B cell (primary cell): ENCODE data around the gene STARD4. TPM values are rescaled to one million over a fixed set of nuclear protein-coding genes. Genes with fewer than 3 reads are reported as not detected.

Experiments
- ATAC-seq: fragments of 200-7000 bp; cut with Tn5 transposase; one replicate; pipeline ENCODE4 v1.10.0; 2021; ENCODE audit warnings: low read depth, mild to moderate bottlenecking, moderate number of reproducible peaks, moderate library complexity
- CTCF ChIA-PET: fragments of 350-600 bp; sonication (Branson Sonifier 250); formaldehyde crosslinking; loops from one replicate; lab custom pipeline; 2021; ENCODE audit warnings: antibody characterized with exemption, inconsistent platforms; lab: Charles Lee
- POLR2A ChIA-PET: fragments of 350-600 bp; sonication (Branson Sonifier 250); formaldehyde crosslinking; loops from one replicate; lab custom pipeline; 2021; ENCODE audit warnings: antibody characterized with exemption; lab: Charles Lee
- DNase-seq: peaks from one replicate; pipeline ENCODE4 v3.0.0; 2013
- H2AFZ ChIP-seq: 2 replicates; pipeline ENCODE4 v1.6.1; 2012; ENCODE audit warnings: mild to moderate bottlenecking, low read depth, low read length; ENCODE audit not compliant: insufficient read depth, poor library complexity, severe bottlenecking
- H3K27ac ChIP-seq, 2 donors: 1 replicate in 1 of 2; 2 replicates in 1 of 2; pipeline ENCODE4 v1.5.1; 2012 to 2013; ENCODE audit warnings: low read length in 2 of 2, mild to moderate bottlenecking in 2 of 2, moderate library complexity in 1 of 2
- H3K27me3 ChIP-seq, 4 experiments: fragments of 200-600 bp in 1 of 4; sonication (generic) in 1 of 4; replicated peaks in 1 of 4; 1 replicate in 2 of 4; 2 replicates in 2 of 4; pipeline versions ENCODE4 v1.6.1 to v1.7.0; 2013 to 2016; ENCODE audit warnings: low read length in 3 of 4, mild to moderate bottlenecking in 2 of 4, mixed read lengths in 1 of 4, moderate library complexity in 1 of 4; ENCODE audit not compliant: insufficient read depth in 4 of 4, control insufficient read depth in 3 of 4; ENCODE audit errors: control extremely low read depth in 1 of 4
- H3K36me3 ChIP-seq, 2 experiments: replicated peaks in 1 of 2; 1 replicate in 1 of 2; 2 replicates in 1 of 2; pipeline versions ENCODE4 v1.6.1 to v1.7.1; 2013; ENCODE audit warnings: low read length in 1 of 2; ENCODE audit not compliant: insufficient read depth in 2 of 2, control insufficient read depth in 1 of 2; ENCODE audit errors: control extremely low read depth in 1 of 2, extremely low read depth in 1 of 2
- H3K4me1 ChIP-seq, 2 donors: fragments of 200-600 bp in 1 of 2; sonication (generic) in 1 of 2; 1 replicate in 1 of 2; 2 replicates in 1 of 2; pipeline versions ENCODE4 v1.5.1 to v1.6.1; 2013 to 2017; ENCODE audit warnings: low read length in 2 of 2; ENCODE audit not compliant: control insufficient read depth in 2 of 2, insufficient read depth in 2 of 2
- H3K4me2 ChIP-seq: replicated peaks from 2 replicates; pipeline ENCODE3; 2012; ENCODE audit warnings: mild to moderate bottlenecking, low read depth, low read length; ENCODE audit not compliant: poor library complexity, severe bottlenecking
- H3K4me3 ChIP-seq, 5 experiments: fragments of 200-600 bp in 1 of 5; sonication (generic) in 1 of 5; 1 replicate in 3 of 5; 2 replicates in 2 of 5; pipeline versions ENCODE4 v1.5.1 to v1.7.0; 2011 to 2016; ENCODE audit warnings: low read length in 4 of 5, mild to moderate bottlenecking in 4 of 5, low read depth in 2 of 5, control low read depth in 1 of 5, moderate library complexity in 1 of 5; ENCODE audit not compliant: insufficient read depth in 1 of 5; ENCODE audit errors: control extremely low read depth in 1 of 5, extremely low read depth in 1 of 5
- H3K79me2 ChIP-seq: fragments of 200-600 bp; sonication (generic); one replicate; pipeline ENCODE4 v1.6.0; 2016; ENCODE audit warnings: low read length; ENCODE audit not compliant: control insufficient read depth, insufficient read depth
- H3K9ac ChIP-seq: fragments of 200-600 bp; sonication (generic); 2 replicates; pipeline ENCODE4 v1.6.1; 2017; ENCODE audit warnings: mild to moderate bottlenecking, low read length, moderate library complexity
- H3K9me3 ChIP-seq, 3 donors: one replicate each; pipeline versions ENCODE4 v1.6.1 to v1.7.1; 2013; ENCODE audit warnings: low read length in 2 of 3; ENCODE audit not compliant: control insufficient read depth in 2 of 3, insufficient read depth in 1 of 3; ENCODE audit errors: control extremely low read depth in 1 of 3
- H4K20me1 ChIP-seq: 2 replicates; pipeline ENCODE4 v1.6.0; 2012; ENCODE audit warnings: mild to moderate bottlenecking, low read length; ENCODE audit not compliant: insufficient read depth, control insufficient read depth, poor library complexity, severe bottlenecking
- H3K27ac Mint-ChIP-seq: one replicate; pipeline ENCODE4 v1.8.0; 2021; ENCODE audit warnings: mixed read lengths
- H3K27me3 Mint-ChIP-seq: one replicate; pipeline ENCODE4 v1.8.0; 2021; ENCODE audit warnings: mixed read lengths
- H3K4me1 Mint-ChIP-seq: one replicate; pipeline ENCODE4 v1.8.0; 2021; ENCODE audit warnings: mixed read lengths
- H3K4me3 Mint-ChIP-seq: one replicate; pipeline ENCODE4 v1.8.0; 2021; ENCODE audit warnings: mixed read lengths
- H3K9me3 Mint-ChIP-seq: one replicate; pipeline ENCODE4 v1.8.0; 2022; ENCODE audit warnings: mixed read lengths; ENCODE audit not compliant: insufficient read depth
- EZH2 ChIP-seq: IDR thresholded peaks from 2 replicates; pipeline ENCODE4 v1.6.1; 2012; ENCODE audit warnings: borderline replicate concordance, low read depth, mild to moderate bottlenecking, moderate library complexity, low read length; ENCODE audit not compliant: insufficient read depth, poor library complexity, severe bottlenecking
- WGBS: methylation state at CpG from one replicate; pipeline ENCODE4 v1.1.5; 2013; ENCODE audit warnings: missing lambda C conversion rate; ENCODE audit not compliant: insufficient coverage; 5-methylcytosine and 5-hydroxymethylcytosine counted together
- intact Hi-C: fragments of 100-400 bp; cut with micrococcal nuclease; formaldehyde crosslinking; loops from one replicate; pipeline ENCODE4 v1.10.0; 2022
- polyA plus RNA-seq: library from polyadenylated mRNA; depleted of rRNA; stranded (reverse); fragments of >200 nt; gene quantifications from 2 replicates; pipeline ENCODE4 v1.2.3, GENCODE V29; 2012
- total RNA-seq, 2 donors: library from RNA; stranded (reverse); fragments of 120-200 nt in 1 of 2; gene quantifications; 1 replicate in 1 of 2; 2 replicates in 1 of 2; pipeline versions ENCODE4 v1.2.3 to v1.2.4, GENCODE V29; 2013 to 2022
- TF ChIP-seq, protein P1 (sequence below): fragments of 200-600 bp; IDR thresholded peaks from one replicate; pipeline ENCODE4 v1.8.0; 2022; ENCODE audit warnings: antibody characterized with exemption, mild to moderate bottlenecking

Gene STARD4
- total and polyA plus RNA-seq, 2 donors (not counting 1 experiment from before 2014, with no cell fraction given), result 7.6 to 31.1 TPM

DNA sequence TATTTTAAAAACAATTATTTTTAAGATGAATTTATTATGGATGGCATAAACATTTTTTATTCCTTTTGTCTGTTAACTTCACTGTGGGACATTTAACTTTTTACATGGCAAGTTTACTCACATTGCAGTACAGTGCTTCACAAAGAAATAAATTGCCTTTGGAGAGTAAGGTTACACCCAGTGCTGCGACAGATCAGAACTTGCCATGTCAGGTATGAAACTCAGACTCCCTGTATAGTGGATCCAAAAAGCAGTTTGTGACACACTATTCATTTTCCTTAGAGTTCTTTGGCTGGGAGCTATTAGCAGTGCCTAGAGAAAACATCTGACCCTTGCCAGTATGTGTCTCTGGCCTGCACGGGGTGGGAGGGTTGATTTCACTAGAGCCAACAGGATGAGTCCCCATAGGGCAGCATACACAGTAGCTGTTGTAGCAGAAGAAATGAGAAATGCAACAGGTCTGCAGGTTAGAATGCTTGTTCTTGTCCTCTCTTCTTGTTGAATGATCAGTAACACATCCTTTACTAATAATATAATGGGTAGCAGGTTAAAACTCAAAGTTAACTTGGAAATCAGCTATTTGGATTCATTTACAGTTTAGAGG is 42.9 kb downstream of the STARD4 start:
- Histone ChIP-seq H4K20me1 (no peaks in the 10 kb centered on the region), H3K79me2 (no peaks in the 10 kb centered on the region), H3K9me3 (no peaks in the 10 kb centered on the region), H3K27ac (no peak overlapping the region), H3K4me3 (no peak overlapping the region), H3K36me3 (no peaks in the 10 kb centered on the region), H3K27me3 (no peaks in the 10 kb centered on the region), H2AFZ (no peak overlapping the region), H3K4me1 (no peaks in the 10 kb centered on the region), H3K4me2 (no peak overlapping the region), H3K9ac (no peak overlapping the region)
- intact Hi-C loops, result loop anchor here (5.0 kb wide), 1 partner anchor 238 kb away; no protein-coding TSS in a partner anchor
- POLR2A ChIA-PET, result no interaction called here
- WGBS, result 89% methylated on average over 1 of the region's 2 CpGs
- no peaks in the 10 kb centered on the region for H3K27me3 Mint-ChIP-seq
- CTCF ChIA-PET, result no interaction called here
- H3K4me3 Mint-ChIP-seq, result no peak overlapping the region
- peaks cover 2% of the 10 kb centered on the region for H3K4me1 Mint-ChIP-seq
- no peak for DNase-seq
- H3K9me3 Mint-ChIP-seq, result no peaks in the 10 kb centered on the region
- TF ChIP-seq, protein P1, sequence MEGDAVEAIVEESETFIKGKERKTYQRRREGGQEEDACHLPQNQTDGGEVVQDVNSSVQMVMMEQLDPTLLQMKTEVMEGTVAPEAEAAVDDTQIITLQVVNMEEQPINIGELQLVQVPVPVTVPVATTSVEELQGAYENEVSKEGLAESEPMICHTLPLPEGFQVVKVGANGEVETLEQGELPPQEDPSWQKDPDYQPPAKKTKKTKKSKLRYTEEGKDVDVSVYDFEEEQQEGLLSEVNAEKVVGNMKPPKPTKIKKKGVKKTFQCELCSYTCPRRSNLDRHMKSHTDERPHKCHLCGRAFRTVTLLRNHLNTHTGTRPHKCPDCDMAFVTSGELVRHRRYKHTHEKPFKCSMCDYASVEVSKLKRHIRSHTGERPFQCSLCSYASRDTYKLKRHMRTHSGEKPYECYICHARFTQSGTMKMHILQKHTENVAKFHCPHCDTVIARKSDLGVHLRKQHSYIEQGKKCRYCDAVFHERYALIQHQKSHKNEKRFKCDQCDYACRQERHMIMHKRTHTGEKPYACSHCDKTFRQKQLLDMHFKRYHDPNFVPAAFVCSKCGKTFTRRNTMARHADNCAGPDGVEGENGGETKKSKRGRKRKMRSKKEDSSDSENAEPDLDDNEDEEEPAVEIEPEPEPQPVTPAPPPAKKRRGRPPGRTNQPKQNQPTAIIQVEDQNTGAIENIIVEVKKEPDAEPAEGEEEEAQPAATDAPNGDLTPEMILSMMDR, result no peak
- ATAC-seq, result no peak
- no peak overlapping the region for H3K27ac Mint-ChIP-seq

GRCh38 chr5:111463311-111463710 is 49.0 kb downstream of the STARD4 start:
- Histone ChIP-seq H3K4me2 (no peak overlapping the region), H3K79me2 (no peaks in the 10 kb centered on the region), H4K20me1 (no peaks in the 10 kb centered on the region), H3K27ac (no peak overlapping the region), H2AFZ (no peak overlapping the region), H3K9me3 (no peaks in the 10 kb centered on the region), H3K4me1 (no peaks in the 10 kb centered on the region), H3K9ac (no peak overlapping the region), H3K27me3 (no peaks in the 10 kb centered on the region), H3K4me3 (no peak overlapping the region), H3K36me3 (no peaks in the 10 kb centered on the region)
- CTCF ChIA-PET, result no interaction called here
- H3K4me1 Mint-ChIP-seq, result no peaks in the 10 kb centered on the region
- no peaks in the 10 kb centered on the region for H3K9me3 Mint-ChIP-seq
- intact Hi-C loops, result no loop called here
- no peak for ATAC-seq
- no peak overlapping the region for H3K27ac Mint-ChIP-seq
- no peaks in the 10 kb centered on the region for H3K27me3 Mint-ChIP-seq
- POLR2A ChIA-PET, result no interaction called here
- no peak for TF ChIP-seq EZH2
- TF ChIP-seq, protein P1, result no peak
- no peak overlapping the region for H3K4me3 Mint-ChIP-seq
- DNase-seq, result no peak
